ENCODE results near the gene SCO1. TPM values are rescaled to one million over a fixed set of nuclear protein-coding genes. Genes with fewer than 3 reads are reported as not detected.

Gene SCO1
- polyA plus RNA-seq, 3 donors = 5.0 to 14.6 (median 11.6) TPM

DNA sequence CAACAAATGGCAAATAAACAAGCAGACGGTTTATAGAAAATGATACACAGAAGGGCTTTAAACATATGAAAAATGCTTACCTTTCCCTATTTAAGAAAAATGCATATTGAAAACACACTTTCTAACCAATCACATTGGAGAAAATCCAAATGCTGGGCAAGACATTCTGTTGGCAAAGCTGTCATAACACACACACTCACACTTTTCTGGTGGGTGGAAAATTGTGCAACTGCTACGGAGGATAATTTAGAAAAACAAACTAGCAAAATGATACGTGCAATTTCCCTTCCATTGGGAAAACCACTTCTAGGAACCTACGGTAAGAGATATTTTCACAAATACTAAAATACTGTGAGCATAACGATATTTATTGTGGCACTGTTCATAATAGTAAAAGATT, 30.4 kb downstream of the SCO1 start:
- no peaks in the 10 kb centered on the region for H3K79me2 ChIP-seq (ENCODE audit: insufficient read depth, low read length)
- DNase-seq = no peak
- H3K27ac ChIP-seq (ENCODE audit: low read depth in 1 of 2, low read length in 2 of 2) = no peak overlapping the region
- no peaks in the 10 kb centered on the region for H3K27me3 ChIP-seq (ENCODE audit: control insufficient read depth in 2 of 2, insufficient read depth in 2 of 2, low read length in 2 of 2)
- H3K27me3 Mint-ChIP-seq (ENCODE audit: low read depth in 3 of 3) = no peaks in the 10 kb centered on the region
- H3K4me2 ChIP-seq (replicated peaks; ENCODE audit: extremely low read depth, low read length, poor library complexity, severe bottlenecking) = no peak overlapping the region
- no peak overlapping the region for H3K4me3 Mint-ChIP-seq
- H3K4me1 Mint-ChIP-seq = no peaks in the 10 kb centered on the region
- H2AFZ ChIP-seq (ENCODE audit: insufficient read depth, low read depth, low read length, poor library complexity, severe bottlenecking) = no peak overlapping the region
- H3K4me1 ChIP-seq (ENCODE audit: control insufficient read depth in 1 of 2, insufficient read depth in 2 of 2, low read length in 2 of 2) = no peaks in the 10 kb centered on the region
- peak overlapping the region in 1 of 7 donors; percentile 13 for H3K27ac Mint-ChIP-seq
- H4K20me1 ChIP-seq (ENCODE audit: insufficient read depth, low read length) = no peaks in the 10 kb centered on the region
- no peaks in the 10 kb centered on the region for H3K36me3 ChIP-seq (replicated peaks in 1 of 2; ENCODE audit: control insufficient read depth in 1 of 2, insufficient read depth in 2 of 2, low read length in 2 of 2)
- no peak for TF ChIP-seq CTCF (IDR thresholded peaks at IDR 0.05)
- no peak overlapping the region for H3K4me3 ChIP-seq (replicated peaks in 1 of 3; ENCODE audit: low read depth in 2 of 3, low read length in 3 of 3)
- no peaks in the 10 kb centered on the region for H3K9me3 ChIP-seq (replicated peaks in 1 of 2; ENCODE audit: control insufficient read depth in 1 of 2, insufficient read depth in 1 of 2, low read length in 2 of 2)
- intact Hi-C loops (cut with micrococcal nuclease) = no loop called here
- no peak overlapping the region for H3K9ac ChIP-seq (ENCODE audit: insufficient read depth, low read length, poor library complexity, severe bottlenecking)
- WGBS (ENCODE audit: insufficient coverage) = no CpG with 5 or more reads among the region's 5 CpGs
- H3K9me3 Mint-ChIP-seq = no peaks in the 10 kb centered on the region
- H3K36me3 Mint-ChIP-seq = peaks cover 7 to 8% of the 10 kb centered on the region in 2 donors

GRCh38 chr17:10664571-10664970, 32.8 kb downstream of the SCO1 start:
- H3K9me3 ChIP-seq (replicated peaks in 1 of 2; ENCODE audit: control insufficient read depth in 1 of 2, insufficient read depth in 1 of 2, low read length in 2 of 2) = no peaks in the 10 kb centered on the region
- no peak for DNase-seq
- H2AFZ ChIP-seq (ENCODE audit: insufficient read depth, low read depth, low read length, poor library complexity, severe bottlenecking) = no peak overlapping the region
- H3K27me3 ChIP-seq (ENCODE audit: control insufficient read depth in 2 of 2, insufficient read depth in 2 of 2, low read length in 2 of 2) = no peaks in the 10 kb centered on the region
- no peaks in the 10 kb centered on the region for H3K79me2 ChIP-seq (ENCODE audit: insufficient read depth, low read length)
- no peak overlapping the region for H3K4me3 ChIP-seq (replicated peaks in 1 of 3; ENCODE audit: low read depth in 2 of 3, low read length in 3 of 3)
- H3K27me3 Mint-ChIP-seq (ENCODE audit: low read depth in 3 of 3) = no peaks in the 10 kb centered on the region
- H3K36me3 ChIP-seq (replicated peaks in 1 of 2; ENCODE audit: control insufficient read depth in 1 of 2, insufficient read depth in 2 of 2, low read length in 2 of 2) = no peaks in the 10 kb centered on the region
- no peak overlapping the region for H3K9ac ChIP-seq (ENCODE audit: insufficient read depth, low read length, poor library complexity, severe bottlenecking)
- H3K4me1 ChIP-seq (ENCODE audit: control insufficient read depth in 1 of 2, insufficient read depth in 2 of 2, low read length in 2 of 2) = no peaks in the 10 kb centered on the region
- TF ChIP-seq CTCF (IDR thresholded peaks at IDR 0.05) = no peak
- H3K4me2 ChIP-seq (replicated peaks; ENCODE audit: extremely low read depth, low read length, poor library complexity, severe bottlenecking) = no peak overlapping the region
- H3K36me3 Mint-ChIP-seq = peaks cover 9 to 11% of the 10 kb centered on the region in 2 donors
- no peak overlapping the region for H3K4me3 Mint-ChIP-seq
- intact Hi-C loops (cut with micrococcal nuclease) = no loop called here
- H3K27ac ChIP-seq (ENCODE audit: low read depth in 1 of 2, low read length in 2 of 2) = no peak overlapping the region
- WGBS (ENCODE audit: insufficient coverage) = 93% methylated on average over 7 of the region's 9 CpGs
- H3K27ac Mint-ChIP-seq = no peak overlapping the region
- no peaks in the 10 kb centered on the region for H4K20me1 ChIP-seq (ENCODE audit: insufficient read depth, low read length)
- no peaks in the 10 kb centered on the region for H3K4me1 Mint-ChIP-seq
- no peaks in the 10 kb centered on the region for H3K9me3 Mint-ChIP-seq
